Esophagus squamous epithelium (tissue), 5 donors: ENCODE measurements around the gene CFAP69. TPM values are rescaled to one million over a fixed set of nuclear protein-coding genes. Genes with fewer than 3 reads are reported as not detected.
"Not testable (repeated sequence)": the region's sequence is repeated elsewhere in the genome, so short reads cannot be mapped to it uniquely, and the experiment has no call there.

Experiments used
- DNase-seq: peaks from one replicate; lab custom pipeline; 2025; lab: John Stamatoyannopoulos, UW
- H3K27ac ChIP-seq, 4 donors: fragments of 200-600 bp; sonication (generic); one replicate each; pipeline ENCODE4 v1.5.1; 2016 to 2019; ENCODE audit warnings: mild to moderate bottlenecking in 1 of 4
- H3K27me3 ChIP-seq, 4 donors: fragments of 200-600 bp; sonication (generic); 1 replicate in 3 of 4; 2 replicates in 1 of 4; pipeline versions ENCODE4 v1.5.1 to v1.6.0; 2017 to 2021; ENCODE audit warnings: antibody characterized with exemption in 1 of 4
- H3K36me3 ChIP-seq, 3 donors: fragments of 200-600 bp; sonication (generic); one replicate each; pipeline ENCODE4 v1.5.1; 2016 to 2019
- H3K4me1 ChIP-seq, 3 donors: fragments of 200-600 bp; sonication (generic); one replicate each; pipeline ENCODE4 v1.5.1; 2017 to 2019
- H3K4me3 ChIP-seq, 4 donors: fragments of 200-600 bp; sonication (generic); 1 replicate in 3 of 4; 2 replicates in 1 of 4; pipeline ENCODE4 v1.5.1; 2016 to 2019; ENCODE audit warnings: mild to moderate bottlenecking in 2 of 4, moderate library complexity in 1 of 4
- H3K9me3 ChIP-seq, 3 donors: fragments of 200-600 bp; sonication (generic); one replicate each; pipeline ENCODE4 v1.5.1; 2016 to 2019
- POLR2A ChIP-seq, 4 donors: fragments of 450-650 bp; IDR thresholded peaks; one replicate each; pipeline ENCODE4 v1.6.1; 2017; ENCODE audit warnings: antibody characterized with exemption in 4 of 4, mild to moderate bottlenecking in 4 of 4, moderate library complexity in 3 of 4
- WGBS, 2 donors: methylation state at CpG; one replicate each; pipeline ENCODE4 v1.1.5; 2018; 5-methylcytosine and 5-hydroxymethylcytosine counted together
- intact Hi-C: fragments of 100-400 bp; cut with DNase I; formaldehyde crosslinking; loops from one replicate; pipeline ENCODE4 v1.15.0; 2022
- small RNA-seq, 4 donors: library from RNA; depleted of rRNA; stranded (forward); fragments of <200 nt; gene quantifications; one replicate each; pipeline ENCODE3, GENCODE V24; 2016
- total RNA-seq, 4 donors: library from RNA; depleted of rRNA; stranded (reverse); fragments of >200 nt; gene quantifications; one replicate each; pipeline ENCODE4 v1.1.0, GENCODE V29; 2016
- TF ChIP-seq, protein P1 (sequence below), 6 experiments: fragments of 450-650 bp in 4 of 6; fragments of 200-600 bp in 2 of 6; sonication (generic) in 2 of 6; IDR thresholded peaks; one replicate each; pipeline ENCODE4 v1.5.1; 2016 to 2019; ENCODE audit warnings: antibody characterized with exemption in 6 of 6, mild to moderate bottlenecking in 4 of 6, moderate library complexity in 4 of 6
- donor health status: DM: yes; HTN: yes; CAD: no.

Gene CFAP69
- total RNA-seq, 4 donors from 2014 or later = 1.8 to 9.0 (median 2.0) TPM

DNA sequence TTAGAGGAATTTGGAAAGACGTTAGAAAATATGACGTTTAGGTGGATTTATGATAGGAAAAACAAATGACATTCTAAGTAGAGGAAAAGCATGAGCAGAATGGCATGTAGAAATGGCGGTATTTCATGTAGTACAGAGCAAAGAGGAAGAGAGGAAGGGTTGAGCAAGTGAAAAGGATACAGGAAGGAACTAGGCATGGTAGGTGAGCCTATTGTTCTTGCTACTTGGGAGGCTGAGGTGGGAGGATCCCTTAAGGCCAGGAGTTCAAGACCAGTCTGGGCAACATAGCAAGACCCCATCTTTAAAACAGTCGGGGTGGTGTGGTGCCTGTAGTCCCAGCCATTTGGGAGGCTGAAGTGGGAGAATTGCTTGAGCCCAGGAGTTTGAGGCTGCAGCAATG, 102.8 kb downstream of the CFAP69 start:
- peaks cover 9 to 30% (median 11%) of the 10 kb centered on the region in 3 donors for H3K4me1 ChIP-seq
- peak overlapping the region in 2 of 4 donors; percentile 81 to 88 for H3K4me3 ChIP-seq
- intact Hi-C loops = no loop called here
- no peaks in the 10 kb centered on the region for H3K36me3 ChIP-seq
- no peak overlapping the region for H3K27ac ChIP-seq
- TF ChIP-seq, protein P1, sequence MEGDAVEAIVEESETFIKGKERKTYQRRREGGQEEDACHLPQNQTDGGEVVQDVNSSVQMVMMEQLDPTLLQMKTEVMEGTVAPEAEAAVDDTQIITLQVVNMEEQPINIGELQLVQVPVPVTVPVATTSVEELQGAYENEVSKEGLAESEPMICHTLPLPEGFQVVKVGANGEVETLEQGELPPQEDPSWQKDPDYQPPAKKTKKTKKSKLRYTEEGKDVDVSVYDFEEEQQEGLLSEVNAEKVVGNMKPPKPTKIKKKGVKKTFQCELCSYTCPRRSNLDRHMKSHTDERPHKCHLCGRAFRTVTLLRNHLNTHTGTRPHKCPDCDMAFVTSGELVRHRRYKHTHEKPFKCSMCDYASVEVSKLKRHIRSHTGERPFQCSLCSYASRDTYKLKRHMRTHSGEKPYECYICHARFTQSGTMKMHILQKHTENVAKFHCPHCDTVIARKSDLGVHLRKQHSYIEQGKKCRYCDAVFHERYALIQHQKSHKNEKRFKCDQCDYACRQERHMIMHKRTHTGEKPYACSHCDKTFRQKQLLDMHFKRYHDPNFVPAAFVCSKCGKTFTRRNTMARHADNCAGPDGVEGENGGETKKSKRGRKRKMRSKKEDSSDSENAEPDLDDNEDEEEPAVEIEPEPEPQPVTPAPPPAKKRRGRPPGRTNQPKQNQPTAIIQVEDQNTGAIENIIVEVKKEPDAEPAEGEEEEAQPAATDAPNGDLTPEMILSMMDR (IDR thresholded peaks at IDR 0.05) = no peak
- no peak for TF ChIP-seq POLR2A (IDR thresholded peaks at IDR 0.05)
- H3K9me3 ChIP-seq = no peaks in the 10 kb centered on the region
- no peak for DNase-seq
- no peaks in the 10 kb centered on the region for H3K27me3 ChIP-seq
- WGBS, 2 donors = 62 to 65% methylated on average over 4 of the region's 4 CpGs

DNA sequence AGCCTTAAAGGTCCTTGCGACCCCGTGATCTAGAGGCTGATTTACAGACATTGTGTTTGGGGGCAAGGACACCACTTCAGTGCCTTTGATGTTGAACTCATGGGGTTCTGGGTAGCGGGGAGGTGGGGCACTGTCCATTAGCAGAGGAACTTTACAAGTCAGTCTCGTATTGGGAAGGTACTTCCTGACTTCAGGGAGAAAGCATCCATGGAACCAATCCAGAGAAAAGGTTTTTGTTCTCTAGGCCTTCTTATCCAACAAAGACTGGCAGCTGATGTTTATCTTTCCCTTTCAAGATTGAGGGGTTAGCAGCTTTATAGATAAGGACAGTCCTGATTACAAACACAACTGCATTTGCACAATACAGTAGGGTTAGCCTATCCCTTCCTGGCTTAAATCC, 104.3 kb downstream of the CFAP69 start:
- Histone ChIP-seq H3K36me3 (peaks cover 0 to 10% (median 0%) of the 10 kb centered on the region in 3 donors), H3K27ac (no peak overlapping the region), H3K27me3 (no peaks in the 10 kb centered on the region), H3K4me3 (no peak overlapping the region), H3K4me1 (peaks cover 9 to 30% (median 11%) of the 10 kb centered on the region in 3 donors), H3K9me3 (no peaks in the 10 kb centered on the region)
- 75 to 94% methylated on average over 2 to 4 of the region's 4 CpGs for WGBS, 2 donors
- no peak for TF ChIP-seq POLR2A (IDR thresholded peaks at IDR 0.05)
- TF ChIP-seq, protein P1 (IDR thresholded peaks at IDR 0.05) = no peak
- no peak for DNase-seq
- intact Hi-C loops = no loop called here

- H3K36me3 ChIP-seq = peaks cover 0 to 17% (median 0%) of the 10 kb centered on the region in 3 donors
- H3K9me3 ChIP-seq, intact Hi-C loops: not testable (repeated sequence)
These were observed 105.1 kb downstream of the CFAP69 start for GRCh38 chr7:90350032-90350431.

GRCh38 chr7:90351987-90352386, 107.0 kb downstream of the CFAP69 start:
- intact Hi-C loops = no loop called here
- TF ChIP-seq, protein P1 (IDR thresholded peaks at IDR 0.05) = no peak
- TF ChIP-seq POLR2A (IDR thresholded peaks at IDR 0.05) = no peak
- no peaks in the 10 kb centered on the region for H3K9me3 ChIP-seq
- no peak overlapping the region for H3K27ac ChIP-seq
- H3K36me3 ChIP-seq = peaks cover 0 to 36% (median 8%) of the 10 kb centered on the region in 3 donors
- H3K4me1 ChIP-seq = peaks cover 7 to 21% (median 9%) of the 10 kb centered on the region in 3 donors
- H3K4me3 ChIP-seq = no peak overlapping the region
- no peaks in the 10 kb centered on the region for H3K27me3 ChIP-seq
- DNase-seq = no peak

More at GRCh38 chr7:90350032-90350431, 105.1 kb downstream of the CFAP69 start:
- not testable (repeated sequence) for DNase-seq, H3K4me3 ChIP-seq, H3K27me3 ChIP-seq, H3K27ac ChIP-seq
- H3K4me1 ChIP-seq = peaks cover 9 to 30% (median 11%) of the 10 kb centered on the region in 3 donors
- WGBS, 2 donors = 80 to 88% methylated on average over 3 of the region's 3 CpGs

Small RNA genes within 50 kb of the gene (small RNA-seq; reads per million reads assigned to genes)
- 0 reads per million in 4 donors for gene RF00019

Other genes with a start within 250 kb of the CFAP69 start
- gene STEAP1, start 90.7 kb upstream of the CFAP69 start, total RNA-seq = 10 to 100 TPM; 15.6 to 28.1 (median 21.7) TPM
- 10 to 100 TPM in 1 of 4 donors, 1 to 10 TPM in 3; 3.1 to 15.4 (median 7.0) TPM for gene STEAP2, start 33.4 kb upstream of the CFAP69 start, total RNA-seq
- gene FAM237B, start 76.1 kb downstream of the CFAP69 start, total RNA-seq = not detected
- gene GTPBP10, start 101.5 kb downstream of the CFAP69 start, total RNA-seq = 10 to 100 TPM; 12.2 to 21.1 (median 13.0) TPM
- 10 to 100 TPM; 13.0 to 24.3 (median 21.2) TPM for gene CLDN12, start 158.3 kb downstream of the CFAP69 start, total RNA-seq
- gene PTTG1IP2, start 224.5 kb downstream of the CFAP69 start, total RNA-seq = not detected